IMR-90 (cell line): ENCODE results near the gene PRKCE. TPM values are rescaled to one million over a fixed set of nuclear protein-coding genes. Genes with fewer than 3 reads are reported as not detected.

Source experiments
- ATAC-seq: fragments of 200-7000 bp; cut with Tn5 transposase; 2 replicates; pipeline ENCODE4 v1.9.1; 2020; ENCODE audit warnings: low read depth, mild to moderate bottlenecking, moderate library complexity
- BruUV-seq: library from RNA; stranded (reverse); fragments of 400-500 nt; replicated peaks from 2 replicates; lab custom pipeline; 2021; lab: Mats Ljungman, UMichigan
- CTCF ChIA-PET: fragments of 300-600 bp; formaldehyde crosslinking; extraction: SDS; loops from one replicate; lab custom pipeline; 2021; ENCODE audit warnings: antibody characterized with exemption; lab: Yijun Ruan, JAX
- POLR2A ChIA-PET: fragments of 300-600 bp; sonication (Branson Sonifier 250); formaldehyde crosslinking; loops from one replicate; lab custom pipeline; 2022; ENCODE audit warnings: antibody characterized with exemption; ENCODE audit not compliant: unreplicated experiment; lab: Charles Lee
- DNase-seq: peaks from one replicate; pipeline ENCODE4 v3.0.0; 2013
- H2AFZ ChIP-seq: replicated peaks from 2 replicates; pipeline ENCODE3; 2013; ENCODE audit warnings: low read length, mild to moderate bottlenecking; ENCODE audit not compliant: poor library complexity
- H2AK5ac ChIP-seq: 2 replicates; pipeline ENCODE4 v1.6.1; 2013; ENCODE audit warnings: low read depth, low read length, inconsistent platforms
- H2AK9ac ChIP-seq: replicated peaks from 2 replicates; pipeline ENCODE3; 2013; ENCODE audit warnings: mild to moderate bottlenecking, low read depth, low read length, moderate library complexity; ENCODE audit not compliant: poor library complexity
- H2BK120ac ChIP-seq: 2 replicates; pipeline ENCODE4 v1.6.1; 2013; ENCODE audit warnings: low read depth, low read length, inconsistent platforms
- H2BK15ac ChIP-seq: 3 replicates; pipeline ENCODE4 v1.6.1; 2013; ENCODE audit warnings: low read depth, low read length, inconsistent platforms
- H2BK20ac ChIP-seq: 2 replicates; pipeline ENCODE4 v1.6.1; 2013; ENCODE audit warnings: low read depth, mild to moderate bottlenecking, inconsistent platforms, low read length, moderate library complexity
- H2BK5ac ChIP-seq: 2 replicates; pipeline ENCODE4 v1.6.1; 2013; ENCODE audit warnings: mild to moderate bottlenecking, low read depth, low read length, inconsistent platforms; ENCODE audit not compliant: poor library complexity, severe bottlenecking
- H3K14ac ChIP-seq: replicated peaks from 2 replicates; pipeline ENCODE4 v1.6.1; 2013; ENCODE audit warnings: low read depth, low read length, inconsistent platforms
- H3K18ac ChIP-seq: 2 replicates; pipeline ENCODE4 v1.6.1; 2013; ENCODE audit warnings: low read depth, low read length, control low read depth
- H3K23ac ChIP-seq: 2 replicates; pipeline ENCODE4 v1.6.1; 2013; ENCODE audit warnings: low read depth, low read length, inconsistent platforms
- H3K27ac ChIP-seq: 2 replicates; pipeline ENCODE4 v1.5.1; 2013; ENCODE audit warnings: mild to moderate bottlenecking, control low read depth, low read length; ENCODE audit not compliant: insufficient read depth
- H3K27me3 ChIP-seq: 2 replicates; pipeline ENCODE4 v1.6.1; 2013; ENCODE audit warnings: low read length; ENCODE audit not compliant: control insufficient read depth, insufficient read depth
- H3K36me3 ChIP-seq: 2 replicates; pipeline ENCODE4 v1.6.1; 2013; ENCODE audit warnings: low read length, mixed read lengths; ENCODE audit not compliant: control insufficient read depth, insufficient read depth
- H3K4ac ChIP-seq: 2 replicates; pipeline ENCODE4 v1.6.1; 2013; ENCODE audit warnings: low read depth, low read length, inconsistent platforms
- H3K4me1 ChIP-seq: 2 replicates; pipeline ENCODE4 v1.6.1; 2013; ENCODE audit warnings: low read length, mixed read lengths; ENCODE audit not compliant: control insufficient read depth, insufficient read depth
- H3K4me2 ChIP-seq: 2 replicates; pipeline ENCODE4 v1.6.1; 2013; ENCODE audit warnings: low read depth, mild to moderate bottlenecking, control low read depth, low read length, moderate library complexity
- H3K4me3 ChIP-seq: 2 replicates; pipeline ENCODE4 v1.5.1; 2013; ENCODE audit warnings: low read depth, mild to moderate bottlenecking, control low read depth, low read length, moderate library complexity; ENCODE audit not compliant: insufficient read depth
- H3K56ac ChIP-seq: 2 replicates; pipeline ENCODE4 v1.6.1; 2013; ENCODE audit warnings: low read length, inconsistent platforms; ENCODE audit not compliant: insufficient read depth; ENCODE audit errors: extremely low read depth
- H3K79me1 ChIP-seq, 2 experiments: 2 replicates each; pipeline ENCODE4 v1.6.1; 2013; ENCODE audit warnings: low read length in 2 of 2, inconsistent platforms in 1 of 2, low read depth in 1 of 2
- H3K9ac ChIP-seq: 2 replicates; pipeline ENCODE4 v1.6.1; 2013; ENCODE audit warnings: low read depth, low read length, control low read depth
- H3K9me1 ChIP-seq: 2 replicates; pipeline ENCODE4 v1.6.1; 2013; ENCODE audit warnings: low read length, inconsistent platforms; ENCODE audit not compliant: insufficient read depth
- H3K9me3 ChIP-seq: 2 replicates; pipeline ENCODE4 v1.6.1; 2013; ENCODE audit warnings: low read length; ENCODE audit not compliant: control insufficient read depth, insufficient read depth
- H4K20me1 ChIP-seq: 2 replicates; pipeline ENCODE4 v1.6.1; 2013; ENCODE audit warnings: low read length, inconsistent platforms; ENCODE audit not compliant: insufficient read depth
- H4K5ac ChIP-seq: 2 replicates; pipeline ENCODE4 v1.6.1; 2013; ENCODE audit warnings: mild to moderate bottlenecking, low read depth, low read length, control low read depth
- H4K8ac ChIP-seq, 2 experiments: 2 replicates each; pipeline ENCODE4 v1.6.1; 2013; ENCODE audit warnings: low read depth in 2 of 2, low read length in 2 of 2, control low read depth in 1 of 2, inconsistent platforms in 1 of 2
- H4K91ac ChIP-seq: 2 replicates; pipeline ENCODE4 v1.6.1; 2013; ENCODE audit warnings: low read depth, low read length, inconsistent platforms; ENCODE audit not compliant: insufficient read depth
- CEBPB ChIP-seq: IDR thresholded peaks from 2 replicates; pipeline ENCODE4 v1.6.1; 2012; ENCODE audit warnings: low read depth, low read length, improper control_type of control experiment
- CTCF ChIP-seq: conservative IDR thresholded peaks from 2 replicates; pipeline ENCODE4 v1.5.1; 2012; ENCODE audit warnings: mild to moderate bottlenecking, low read depth, low read length, improper control_type of control experiment
- ELK1 ChIP-seq: fragments of 150-350 bp; IDR thresholded peaks from 2 replicates; pipeline ENCODE4 v1.6.1; 2016; ENCODE audit warnings: low read depth, mild to moderate bottlenecking, low read length, moderate library complexity, borderline replicate concordance
- MAFK ChIP-seq: IDR thresholded peaks from 2 replicates; pipeline ENCODE4 v1.6.1; 2012; ENCODE audit warnings: low read depth, low read length, improper control_type of control experiment
- MAZ ChIP-seq: IDR thresholded peaks from 2 replicates; pipeline ENCODE4 v1.6.1; 2012; ENCODE audit warnings: low read depth, mild to moderate bottlenecking, low read length, improper control_type of control experiment, moderate library complexity, borderline replicate concordance
- MXI1 ChIP-seq: IDR thresholded peaks from 2 replicates; pipeline ENCODE4 v1.6.1; 2012; ENCODE audit warnings: low read depth, mild to moderate bottlenecking, low read length, moderate library complexity, borderline replicate concordance
- NFE2L2 ChIP-seq: fragments of 150-350 bp; IDR thresholded peaks from 2 replicates; pipeline ENCODE4 v1.6.1; 2016; ENCODE audit warnings: low read depth, mild to moderate bottlenecking, low read length
- POLR2A ChIP-seq: IDR thresholded peaks from 2 replicates; pipeline ENCODE4 v1.6.1; 2012; ENCODE audit warnings: mild to moderate bottlenecking, low read depth, low read length
- RAD21 ChIP-seq: IDR thresholded peaks from 2 replicates; pipeline ENCODE4 v1.6.1; 2012; ENCODE audit warnings: low read length, improper control_type of control experiment
- SMC3 ChIP-seq: fragments of 150-350 bp; IDR thresholded peaks from 2 replicates; pipeline ENCODE4 v1.6.1; 2016; ENCODE audit warnings: low read depth, mild to moderate bottlenecking, antibody characterized with exemption, low read length, moderate library complexity
- WGBS, 2 experiments: methylation state at CpG; one replicate each; pipeline versions ENCODE4 v1.1.5 to v1.1.7; 2013; ENCODE audit warnings: missing lambda C conversion rate in 2 of 2; ENCODE audit not compliant: insufficient read length in 1 of 2; ENCODE audit errors: extremely low coverage in 2 of 2; 5-methylcytosine and 5-hydroxymethylcytosine counted together
- dilution Hi-C: fragments of 300-500 bp; cut with HindIII; formaldehyde crosslinking; loops from one replicate; pipeline ENCODE4 v1.14.3; 2018; ENCODE audit warnings: low sequenced_read_pairs; ENCODE audit not compliant: unreplicated experiment
- in situ Hi-C: fragments of 300-500 bp; cut with MboI; formaldehyde crosslinking; loops from 3 replicates; pipeline ENCODE4 v1.14.3; 2019; ENCODE audit warnings: low sequenced_read_pairs, inconsistent platforms, mixed read lengths
- intact Hi-C: fragments of 100-400 bp; cut with micrococcal nuclease; formaldehyde crosslinking; loops from 2 replicates; pipeline ENCODE4 v1.10.0; 2022
- polyA plus RNA-seq, 3 experiments: library from polyadenylated mRNA; depleted of rRNA; stranded (reverse); fragments of >200 nt; gene quantifications; 2 replicates each; pipeline ENCODE4 v1.2.3, GENCODE V29; 2012; ENCODE audit warnings: low replicate concordance in 1 of 3
- total RNA-seq: library from RNA; depleted of rRNA; stranded (reverse); fragments of >200 nt; gene quantifications from 2 replicates; pipeline ENCODE4 v1.2.3, GENCODE V29; 2012

The PRKCE gene
- total and polyA plus RNA-seq, 2 of the 4 experiments (the other 2 are of a cell fraction), result 8.1 to 32.4 TPM

DNA sequence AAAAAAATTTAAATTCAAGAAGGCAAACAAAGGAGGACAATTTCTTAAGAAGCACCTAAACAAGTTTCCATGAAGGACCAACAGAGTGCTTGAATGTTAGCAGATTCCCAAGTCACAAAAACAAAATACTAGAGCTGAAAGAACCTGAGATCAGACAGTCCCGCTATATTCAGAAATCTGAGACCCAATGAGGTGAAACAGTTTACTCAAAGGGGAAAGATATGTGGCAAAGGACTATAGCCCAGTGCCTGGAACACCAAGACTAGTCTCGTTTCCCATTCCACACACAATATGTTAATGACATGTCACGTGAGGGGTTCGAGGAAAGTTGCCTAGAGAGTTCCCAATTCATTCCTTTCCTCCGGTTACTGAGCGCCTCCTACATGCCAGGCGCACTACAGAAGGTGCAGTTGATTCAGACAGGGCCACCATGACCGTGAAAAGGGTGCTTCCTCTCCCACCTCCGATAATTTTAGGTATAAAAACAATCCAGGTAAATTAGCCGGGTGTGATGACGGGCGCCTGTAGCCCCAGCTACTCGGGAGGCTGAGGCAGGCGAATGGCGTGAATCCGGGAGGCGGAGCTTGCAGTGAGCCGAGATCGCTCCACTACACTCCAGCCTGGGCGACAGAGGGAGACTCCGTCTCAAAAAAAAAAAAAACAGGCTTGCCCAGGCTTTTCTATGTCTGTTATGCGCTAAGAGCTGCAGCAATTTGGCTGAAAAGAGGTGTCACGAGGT, 41.0 kb upstream of the PRKCE start (continued):
- TF ChIP-seq CEBPB (no peak), RAD21 (peak; percentile 29; the same call in 1 of the 2 replicates), NFE2L2 (no peak)

DNA sequence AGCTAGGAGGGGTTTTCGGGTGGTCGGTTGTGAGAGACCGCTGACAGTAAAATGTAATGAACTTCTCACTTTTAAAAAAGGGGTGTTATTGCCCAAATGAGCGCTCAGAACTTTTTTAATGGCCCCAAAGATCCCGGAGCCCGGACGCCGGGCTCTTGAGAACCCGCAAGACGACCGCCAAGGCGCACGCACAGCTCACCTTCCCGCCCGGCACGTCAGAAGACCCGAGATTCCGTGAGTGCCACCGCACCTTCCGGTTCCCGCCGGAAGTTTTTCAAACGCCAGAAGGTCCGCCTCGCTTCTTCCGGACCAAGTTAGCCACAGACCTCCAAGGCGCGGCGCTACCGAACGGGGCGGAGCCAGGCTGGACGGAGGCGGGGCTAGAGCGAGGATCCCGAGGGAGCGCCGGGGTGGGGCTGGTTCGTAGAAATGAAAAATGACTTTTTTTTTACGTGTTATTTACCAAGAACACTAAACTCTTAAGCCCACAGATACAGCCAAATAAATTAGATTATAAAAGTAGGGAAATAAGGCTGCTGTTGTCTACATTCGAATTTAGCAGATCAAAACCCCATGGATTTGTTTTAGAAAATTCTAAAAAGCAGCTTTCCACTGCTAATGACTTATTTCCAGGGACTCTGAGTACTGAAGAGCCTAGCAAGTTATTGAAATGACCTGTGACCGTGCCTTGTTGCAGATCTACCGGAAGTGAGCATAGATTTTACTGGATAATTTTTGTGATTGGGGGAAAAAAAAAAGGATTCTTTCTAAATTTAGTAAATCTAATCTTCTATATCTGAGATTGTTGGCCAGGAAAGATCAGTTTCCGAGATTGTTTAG, 40.2 kb upstream of the PRKCE start, which contains the start of gene SRBD1:
Gene SRBD1, minus strand, starts transcription at position 248 of the 840 bp plus-strand sequence. CDS start 5,826 bp downstream, outside the sequence.
- Histone ChIP-seq H2AK9ac (peak within 1 kb of the TSS; percentile 86), H4K5ac (peak within 1 kb of the TSS; percentile 76; the same call in 1 of the 2 replicates), H3K18ac (peak within 1 kb of the TSS; percentile 29; the same call in 1 of the 2 replicates), H3K4me2 (peak within 1 kb of the TSS; percentile 75), H3K27ac (peak within 1 kb of the TSS; percentile 35), H4K8ac (peak within 1 kb of the TSS; percentile 61 to 91), H3K4me1 (peaks cover 4% of the 10 kb centered on the region), H3K14ac (peak within 1 kb of the TSS; percentile 53), H2AK5ac (peak within 1 kb of the TSS; percentile 46), H4K91ac (peak within 1 kb of the TSS; percentile 35), H2BK20ac (no peak within 1 kb of the TSS), H2BK5ac (peak within 1 kb of the TSS; percentile 27), H3K56ac (peak within 1 kb of the TSS; percentile 22; the same call in 1 of the 2 replicates), H3K9ac (peak within 1 kb of the TSS; percentile 65), H3K36me3 (no peaks in the 10 kb centered on the region), H3K9me3 (no peaks in the 10 kb centered on the region), H3K79me1 (peaks cover 15 to 24% of the 10 kb centered on the region in 2 experiments), H3K23ac (peak within 1 kb of the TSS; percentile 79), H3K27me3 (no peaks in the 10 kb centered on the region), H2AFZ (peak within 1 kb of the TSS; percentile 98), H2BK15ac (no peak within 1 kb of the TSS), H3K4me3 (peak within 1 kb of the TSS; percentile 66), H2BK120ac (peak within 1 kb of the TSS; percentile 51), H3K4ac (peak within 1 kb of the TSS; percentile 71), H4K20me1 (no peaks in the 10 kb centered on the region), H3K9me1 (0 out of 2 replicates have a peak, but pooled peaks cover 4% of the 10 kb centered on the region)
- intact Hi-C loops (no loop called here), in situ Hi-C loops (no loop called here), dilution Hi-C loops (no loop called here)
- WGBS, 2 experiments, result 0% methylated on average over 15 of the region's 44 CpGs; no CpG with 5 or more reads in 1 of the 2 experiments
- no TSS peak for BruUV-seq
- POLR2A ChIA-PET, result interaction anchor here (0.6 to 0.7 kb wide), 2 partner anchors 12 to 277 kb away, joined by 4 to 8 read pairs; no protein-coding TSS in a partner anchor
- ATAC-seq, result peak; percentile 98
- DNase-seq, result peak; percentile 90
- CTCF ChIA-PET, result interaction anchor here (0.6 kb wide), 2 partner anchors 15 to 367 kb away, joined by 3 read pairs; no protein-coding TSS in a partner anchor
- peak; percentile 66; the same call in 1 of the 2 replicates for TF ChIP-seq POLR2A
- peak; percentile 39; the same call in 1 of the 2 replicates for TF ChIP-seq MAZ
- TF ChIP-seq ELK1, result no peak
- TF ChIP-seq SMC3, result no peak
- no peak for TF ChIP-seq MAFK
- no peak for TF ChIP-seq RAD21
- TF ChIP-seq MXI1, result peak; percentile 63; the same call in 1 of the 2 replicates
- TF ChIP-seq CTCF, result no peak
